HEK293 (cell line): Measurements from ENCODE around the gene SHMT2.
A peak's percentile ranks its signal among the peaks of the same experiment; 100 is the strongest.

Experiments used
- CTCF ChIA-PET: fragments of 350-600 bp; formaldehyde crosslinking; extraction: SDS; loops from one replicate; lab custom pipeline; 2021; ENCODE audit warnings: antibody characterized with exemption; lab: Yijun Ruan, JAX
- POLR2A ChIA-PET: fragments of 300-600 bp; formaldehyde crosslinking; extraction: SDS; loops from one replicate; lab custom pipeline; 2020; ENCODE audit warnings: antibody characterized with exemption, inconsistent platforms; lab: Yijun Ruan, JAX
- H3K27ac ChIP-seq: fragments of 200-500 bp; sonication (Bioruptor generic); 2 replicates; pipeline ENCODE4 v1.5.1; 2014; ENCODE audit warnings: low read depth, low read length, control low read depth, inconsistent platforms; ENCODE audit errors: extremely low read depth
- H3K36me3 ChIP-seq, 2 experiments: fragments of 200-500 bp in 1 of 2; sonication (Bioruptor generic) in 1 of 2; 1 replicate in 1 of 2; 2 replicates in 1 of 2; pipeline ENCODE4 v1.5.1; 2014 to 2017; ENCODE audit warnings: inconsistent platforms in 2 of 2, low read length in 2 of 2; ENCODE audit not compliant: control insufficient read depth in 2 of 2, insufficient read depth in 1 of 2
- H3K4me1 ChIP-seq: fragments of 200-500 bp; sonication (Bioruptor generic); 2 replicates; pipeline ENCODE4 v1.5.1; 2014; ENCODE audit warnings: mild to moderate bottlenecking, low read length, inconsistent platforms; ENCODE audit not compliant: control insufficient read depth, insufficient read depth
- H3K4me3 ChIP-seq: 2 replicates; pipeline ENCODE4 v1.5.1; 2011; ENCODE audit warnings: low read depth, mild to moderate bottlenecking, control low read depth, low read length, moderate library complexity
- H3K9me3 ChIP-seq: fragments of 200-500 bp; sonication (Bioruptor generic); 2 replicates; pipeline ENCODE4 v1.5.1; 2014; ENCODE audit warnings: low read depth, low read length, inconsistent platforms; ENCODE audit not compliant: control insufficient read depth, insufficient read depth
- EGR2 ChIP-seq: fragments of 450-650 bp; formaldehyde crosslinking; IDR thresholded peaks from 2 replicates; pipeline ENCODE4 v1.5.1; 2016; ENCODE audit warnings: low read depth, missing biosample characterization, missing genetic modification characterization
- GLIS1 ChIP-seq: fragments of 450-650 bp; formaldehyde crosslinking; IDR thresholded peaks from 2 replicates; pipeline ENCODE4 v1.5.1; 2016; ENCODE audit warnings: missing biosample characterization, missing genetic modification characterization
- HIC1 ChIP-seq: fragments of 450-650 bp; formaldehyde crosslinking; IDR thresholded peaks from 2 replicates; pipeline ENCODE4 v1.5.1; 2016; ENCODE audit warnings: missing biosample characterization, missing genetic modification characterization
- PRDM1 ChIP-seq: fragments of 450-650 bp; formaldehyde crosslinking; IDR thresholded peaks from 2 replicates; pipeline ENCODE4; 2016; ENCODE audit warnings: missing biosample characterization, missing genetic modification characterization
- PRDM6 ChIP-seq: fragments of 450-650 bp; formaldehyde crosslinking; IDR thresholded peaks from 2 replicates; pipeline ENCODE4 v1.5.1; 2017; ENCODE audit warnings: missing biosample characterization, missing genetic modification characterization
- SP2 ChIP-seq: fragments of 450-650 bp; formaldehyde crosslinking; IDR thresholded peaks from 2 replicates; pipeline ENCODE4 v1.5.1; 2016; ENCODE audit warnings: missing biosample characterization, missing genetic modification characterization
- TSHZ1 ChIP-seq: fragments of 450-650 bp; formaldehyde crosslinking; IDR thresholded peaks from 2 replicates; pipeline ENCODE4 v1.5.1; 2016; ENCODE audit warnings: missing biosample characterization, missing genetic modification characterization, borderline replicate concordance
- ZBTB8A ChIP-seq: fragments of 450-650 bp; formaldehyde crosslinking; IDR thresholded peaks from 2 replicates; pipeline ENCODE4 v1.5.1; 2016; ENCODE audit warnings: missing biosample characterization, missing genetic modification characterization
- ZFP69B ChIP-seq: fragments of 450-650 bp; formaldehyde crosslinking; IDR thresholded peaks from 2 replicates; pipeline ENCODE4 v1.5.1; 2016; ENCODE audit warnings: missing biosample characterization, missing genetic modification characterization
- ZNF366 ChIP-seq: fragments of 450-650 bp; formaldehyde crosslinking; conservative IDR thresholded peaks from 2 replicates; pipeline ENCODE4 v1.5.1; 2016; ENCODE audit warnings: missing biosample characterization, missing genetic modification characterization
- ZNF529 ChIP-seq: fragments of 450-650 bp; formaldehyde crosslinking; IDR thresholded peaks from 2 replicates; pipeline ENCODE4 v1.5.1; 2017; ENCODE audit warnings: missing genetic modification characterization, missing biosample characterization; ENCODE audit not compliant: insufficient replicate concordance
- ZNF558 ChIP-seq: fragments of 450-650 bp; formaldehyde crosslinking; IDR thresholded peaks from 2 replicates; pipeline ENCODE4 v1.5.1; 2016; ENCODE audit warnings: missing biosample characterization, missing genetic modification characterization
- ZNF600 ChIP-seq: fragments of 450-650 bp; formaldehyde crosslinking; IDR thresholded peaks from 2 replicates; pipeline ENCODE4 v1.5.1; 2016; ENCODE audit warnings: missing biosample characterization, missing genetic modification characterization
- ZNF692 ChIP-seq: fragments of 450-650 bp; formaldehyde crosslinking; IDR thresholded peaks from 2 replicates; pipeline ENCODE4 v1.5.1; 2016; ENCODE audit warnings: missing biosample characterization, missing genetic modification characterization
- ZNF837 ChIP-seq: fragments of 450-650 bp; formaldehyde crosslinking; IDR thresholded peaks from 2 replicates; pipeline ENCODE4 v1.5.1; 2016; ENCODE audit warnings: missing biosample characterization, missing genetic modification characterization
- TF ChIP-seq, protein P1 (sequence below): fragments of 450-650 bp; formaldehyde crosslinking; IDR thresholded peaks from 2 replicates; pipeline ENCODE4 v1.5.1; 2016; ENCODE audit warnings: missing biosample characterization, missing genetic modification characterization
- TF ChIP-seq, protein P2 (sequence below): fragments of 450-650 bp; formaldehyde crosslinking; IDR thresholded peaks from 2 replicates; pipeline ENCODE4 v1.5.1; 2016; ENCODE audit warnings: missing biosample characterization, missing genetic modification characterization
- TF ChIP-seq, protein P3 (sequence below): fragments of 450-650 bp; formaldehyde crosslinking; IDR thresholded peaks from 2 replicates; pipeline ENCODE4 v1.5.1; 2017; ENCODE audit warnings: missing biosample characterization, mild to moderate bottlenecking, missing genetic modification characterization, moderate library complexity

The SHMT2 gene

DNA sequence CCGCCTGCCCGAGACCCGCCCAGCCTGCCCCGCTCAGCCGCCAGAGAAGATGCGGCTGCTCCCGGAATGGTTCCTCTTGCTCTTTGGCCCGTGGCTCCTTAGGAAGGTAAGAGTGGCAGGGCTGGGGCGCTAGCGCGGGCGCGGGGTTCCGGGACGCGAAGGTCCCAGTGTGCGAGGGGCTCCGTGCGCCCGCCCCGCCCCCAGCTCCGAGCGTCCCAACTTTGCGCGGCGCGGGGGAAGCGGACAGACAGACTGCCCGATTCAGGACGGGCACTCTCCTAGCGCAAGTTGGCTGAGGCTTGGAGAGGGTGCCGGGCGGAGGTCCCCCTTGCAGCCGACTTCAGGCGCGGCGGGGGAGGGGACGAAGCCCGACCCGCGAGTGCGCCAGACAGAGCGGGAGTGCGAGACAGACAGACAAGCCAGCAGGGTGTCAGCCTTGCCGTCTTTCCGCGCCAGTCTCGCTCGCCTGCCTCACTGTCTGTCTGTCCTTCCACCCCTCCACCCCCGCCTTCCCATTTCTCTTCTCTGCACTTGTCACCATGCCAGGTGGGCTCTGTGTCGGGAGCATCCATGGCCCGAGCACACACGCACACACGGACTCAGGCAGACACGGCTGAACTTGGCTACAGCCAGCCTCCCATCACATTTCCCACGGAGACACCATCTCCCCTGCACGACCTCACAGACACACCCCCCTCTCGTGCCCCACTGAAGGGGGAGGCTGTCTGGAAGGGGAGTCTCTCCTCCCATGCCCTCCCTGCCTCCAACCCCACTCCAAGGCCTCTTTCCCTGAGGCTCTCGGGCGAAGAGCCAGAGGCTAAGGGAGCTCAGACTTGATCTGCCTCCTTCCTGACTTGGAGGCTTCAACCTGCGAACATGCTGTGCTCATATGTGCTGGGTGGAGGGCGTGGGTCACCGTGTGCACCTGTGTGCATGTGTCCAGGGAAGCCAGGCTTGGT lies 12.3 kb upstream of the SHMT2 start (continued):
- peak; percentile 66 for TF ChIP-seq ZNF692 (tag by site-specific recombination)
- TF ChIP-seq, protein P1, sequence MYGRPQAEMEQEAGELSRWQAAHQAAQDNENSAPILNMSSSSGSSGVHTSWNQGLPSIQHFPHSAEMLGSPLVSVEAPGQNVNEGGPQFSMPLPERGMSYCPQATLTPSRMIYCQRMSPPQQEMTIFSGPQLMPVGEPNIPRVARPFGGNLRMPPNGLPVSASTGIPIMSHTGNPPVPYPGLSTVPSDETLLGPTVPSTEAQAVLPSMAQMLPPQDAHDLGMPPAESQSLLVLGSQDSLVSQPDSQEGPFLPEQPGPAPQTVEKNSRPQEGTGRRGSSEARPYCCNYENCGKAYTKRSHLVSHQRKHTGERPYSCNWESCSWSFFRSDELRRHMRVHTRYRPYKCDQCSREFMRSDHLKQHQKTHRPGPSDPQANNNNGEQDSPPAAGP (tag by site-specific recombination) = peak; percentile 63; the same call in 1 of the 2 replicates
- TF ChIP-seq GLIS1 (tag by site-specific recombination) = peak; percentile 44
- peak; percentile 64 for TF ChIP-seq EGR2 (tag by site-specific recombination)
- TF ChIP-seq ZNF837 (tag by site-specific recombination) = peak; percentile 59; the same call in 1 of the 2 replicates
- peak; percentile 75 for TF ChIP-seq ZNF366
- no peak for TF ChIP-seq ZNF558 (tag by site-specific recombination)

GRCh38 chr12:57218030-57218853 lies 11.3 kb upstream of the SHMT2 start:
- ChIA-PET POLR2A (interaction anchor here (0.7 to 4.8 kb wide), 5 partner anchors 9 to 24 kb away, joined by 3 to 44 read pairs (median 7); partner anchors contain the start of gene SHMT2), CTCF (interaction anchor here (0.6 to 8.8 kb wide), 3 partner anchors 19 to 106 kb away, joined by 3 to 628 read pairs (median 4); partner anchors contain the start of gene SHMT2)
- Histone ChIP-seq H3K27ac (no peak overlapping the region), H3K4me3 (no peak overlapping the region), H3K36me3 (peaks cover 0 to 3% of the 10 kb centered on the region in 2 experiments; a peak in 1 of 3 replicates), H3K9me3 (no peaks in the 10 kb centered on the region), H3K4me1 (peaks cover 5% of the 10 kb centered on the region)
- TF ChIP-seq, protein P2, sequence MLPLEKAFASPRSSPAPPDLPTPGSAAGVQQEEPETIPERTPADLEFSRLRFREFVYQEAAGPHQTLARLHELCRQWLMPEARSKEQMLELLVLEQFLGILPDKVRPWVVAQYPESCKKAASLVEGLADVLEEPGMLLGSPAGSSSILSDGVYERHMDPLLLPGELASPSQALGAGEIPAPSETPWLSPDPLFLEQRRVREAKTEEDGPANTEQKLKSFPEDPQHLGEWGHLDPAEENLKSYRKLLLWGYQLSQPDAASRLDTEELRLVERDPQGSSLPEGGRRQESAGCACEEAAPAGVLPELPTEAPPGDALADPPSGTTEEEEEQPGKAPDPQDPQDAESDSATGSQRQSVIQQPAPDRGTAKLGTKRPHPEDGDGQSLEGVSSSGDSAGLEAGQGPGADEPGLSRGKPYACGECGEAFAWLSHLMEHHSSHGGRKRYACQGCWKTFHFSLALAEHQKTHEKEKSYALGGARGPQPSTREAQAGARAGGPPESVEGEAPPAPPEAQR = no peak
- TF ChIP-seq ZNF600 (peak; percentile 67), ZBTB8A (no peak), ZFP69B (no peak), SP2 (no peak; the same call in 1 of the 2 replicates), GLIS1 (tag by site-specific recombination) (peak; percentile 38; the same call in 1 of the 2 replicates), HIC1 (tag by site-specific recombination) (no peak), TSHZ1 (tag by site-specific recombination) (no peak), ZNF529 (no peak), PRDM1 (tag by site-specific recombination) (peak; percentile 69; the same call in 1 of the 2 replicates), PRDM6 (tag by site-specific recombination) (no peak)
- TF ChIP-seq, protein P3, sequence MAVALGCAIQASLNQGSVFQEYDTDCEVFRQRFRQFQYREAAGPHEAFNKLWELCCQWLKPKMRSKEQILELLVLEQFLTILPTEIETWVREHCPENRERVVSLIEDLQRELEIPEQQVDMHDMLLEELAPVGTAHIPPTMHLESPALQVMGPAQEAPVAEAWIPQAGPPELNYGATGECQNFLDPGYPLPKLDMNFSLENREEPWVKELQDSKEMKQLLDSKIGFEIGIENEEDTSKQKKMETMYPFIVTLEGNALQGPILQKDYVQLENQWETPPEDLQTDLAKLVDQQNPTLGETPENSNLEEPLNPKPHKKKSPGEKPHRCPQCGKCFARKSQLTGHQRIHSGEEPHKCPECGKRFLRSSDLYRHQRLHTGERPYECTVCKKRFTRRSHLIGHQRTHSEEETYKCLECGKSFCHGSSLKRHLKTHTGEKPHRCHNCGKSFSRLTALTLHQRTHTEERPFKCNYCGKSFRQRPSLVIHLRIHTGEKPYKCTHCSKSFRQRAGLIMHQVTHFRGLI (tag by site-specific recombination) = no peak
